GM18505 (cell line): Measurements from ENCODE around the gene DOCK2.
A peak's percentile ranks its signal among the peaks of the same experiment; 100 is the strongest.
"Not testable (repeated sequence)": the region's sequence is repeated elsewhere in the genome, so short reads cannot be mapped to it uniquely, and the experiment has no call there.

Source experiments
- ATAC-seq: cut with Tn5 transposase; IDR thresholded peaks from one replicate; pipeline ENCODE4 v1.9.1; 2021; ENCODE audit not compliant: unreplicated experiment
- POLR2A ChIP-seq: IDR thresholded peaks from 4 replicates; pipeline ENCODE4 v1.6.1; 2011; ENCODE audit warnings: borderline replicate concordance; ENCODE audit not compliant: insufficient read depth, insufficient read length; ENCODE audit errors: extremely low read depth

The DOCK2 gene

DNA sequence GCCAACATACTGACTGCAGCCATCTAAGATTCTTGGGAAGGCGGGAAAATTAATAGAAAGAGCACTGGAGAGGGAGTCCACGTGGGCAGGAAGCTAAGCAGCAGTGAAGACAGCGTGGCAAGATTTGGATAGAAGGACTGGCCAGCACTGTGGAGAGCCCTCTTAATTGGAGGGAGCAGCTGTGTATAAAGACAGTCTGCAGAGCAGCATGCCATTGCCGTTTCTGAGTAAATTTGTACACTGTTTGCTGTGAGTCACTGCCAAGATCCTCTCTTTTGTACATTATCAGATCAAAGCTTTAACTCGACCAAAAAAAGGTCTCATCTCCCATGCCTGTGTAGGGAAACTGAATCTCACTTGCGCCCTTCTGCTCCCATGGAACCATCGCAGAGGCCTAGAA, 297.9 kb downstream of the DOCK2 start:
- ATAC-seq, result no peak
- no peak for TF ChIP-seq POLR2A

DNA sequence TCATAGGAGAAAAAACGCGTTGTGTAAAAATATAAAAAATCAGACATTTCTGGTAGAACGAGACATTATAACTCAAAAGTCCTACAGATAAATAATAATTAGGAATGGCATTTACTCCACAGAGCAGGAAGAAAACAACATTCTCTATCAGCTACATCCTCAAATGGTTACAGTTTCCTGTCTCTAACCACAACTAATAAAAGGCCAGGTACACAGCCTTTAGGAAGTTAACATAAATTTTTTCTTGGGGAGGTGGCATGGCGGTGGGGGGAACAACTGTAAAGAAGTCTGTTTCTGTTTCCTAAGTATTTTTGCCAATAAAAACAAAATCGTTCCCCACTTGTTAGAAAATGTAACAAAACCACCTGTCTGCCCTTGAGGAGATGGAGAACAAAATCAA, 298.7 kb downstream of the DOCK2 start:
- ATAC-seq, result no peak
- TF ChIP-seq POLR2A, result no peak

DNA sequence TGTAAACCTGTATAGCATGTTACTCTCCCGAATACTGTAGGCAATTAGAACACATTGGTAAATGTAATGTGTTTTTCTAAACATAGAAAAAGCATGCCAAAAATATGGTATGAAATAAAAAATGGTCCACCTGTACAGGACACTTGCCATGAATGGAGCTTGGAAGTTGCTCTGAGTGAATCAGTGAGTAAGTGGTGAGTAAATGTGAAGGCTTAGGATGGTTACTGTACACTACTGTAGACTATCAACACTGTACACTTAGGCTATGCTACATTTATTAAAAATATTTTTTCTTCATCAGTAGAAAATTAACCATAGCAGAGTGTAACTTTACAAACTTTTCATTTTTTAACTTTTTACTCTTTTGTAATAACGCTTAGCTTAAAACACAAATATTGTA, 301.4 kb downstream of the DOCK2 start:
- no peak for TF ChIP-seq POLR2A
- ATAC-seq, result no peak

DNA sequence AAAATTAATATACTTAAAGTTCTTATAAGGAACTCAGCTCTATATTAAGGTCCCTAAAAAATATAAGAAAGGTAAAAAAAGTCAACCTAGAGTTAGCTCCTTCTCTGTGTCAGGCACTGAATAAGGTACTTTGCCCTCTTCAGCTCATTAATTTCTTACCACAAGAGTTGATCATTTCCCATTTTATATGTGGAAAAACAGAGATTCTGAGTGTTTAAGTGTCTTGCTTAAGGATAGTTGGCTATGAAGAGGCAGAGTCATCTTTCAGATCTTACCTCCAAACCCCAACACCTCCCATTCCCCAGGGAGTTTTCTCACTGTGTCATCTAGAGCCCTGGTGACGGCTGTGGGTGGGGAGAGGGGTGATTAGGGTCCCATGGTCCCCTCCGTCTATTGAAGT, 302.7 kb downstream of the DOCK2 start:
- TF ChIP-seq POLR2A, result no peak
- ATAC-seq, result no peak

DNA sequence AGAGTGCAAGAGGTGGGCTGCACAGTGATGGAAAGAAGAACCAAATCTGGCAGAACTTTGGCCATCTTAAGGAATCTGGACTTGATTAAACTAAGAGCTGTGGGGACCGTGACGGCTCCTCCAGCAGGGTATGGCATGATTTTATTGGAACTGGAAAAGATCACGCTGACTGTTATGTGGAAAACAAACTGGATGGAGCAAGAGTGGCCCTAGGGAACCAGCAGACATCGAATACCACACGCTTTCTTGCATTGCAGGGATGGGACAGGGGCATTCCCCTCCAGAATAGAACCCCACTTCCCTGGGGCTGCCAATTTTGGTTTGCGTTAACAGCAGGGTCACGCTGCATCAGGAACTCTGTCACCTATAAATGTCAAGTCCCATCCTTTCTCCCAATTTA, 304.5 kb downstream of the DOCK2 start:
- TF ChIP-seq POLR2A, result no peak
- ATAC-seq, result no peak

DNA sequence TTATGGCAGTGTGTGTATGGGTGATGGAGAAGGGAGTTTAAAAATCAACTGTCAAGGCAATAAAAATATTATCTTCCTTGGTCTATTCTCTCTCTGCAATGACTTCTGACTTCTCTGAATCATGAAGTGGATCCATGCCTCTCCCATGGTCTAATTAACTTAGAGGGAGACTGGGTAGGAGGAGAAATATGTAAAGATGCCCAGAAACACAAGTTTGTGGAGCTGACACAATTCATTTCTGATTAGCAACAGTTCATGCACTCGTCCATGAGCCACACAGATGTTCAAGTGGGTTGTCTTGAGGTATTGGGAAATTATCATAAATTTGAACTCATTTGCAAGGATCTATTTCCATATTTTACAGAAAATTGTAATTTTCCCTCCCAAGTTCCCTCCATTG, 305.1 kb downstream of the DOCK2 start:
- ATAC-seq, result no peak

DNA sequence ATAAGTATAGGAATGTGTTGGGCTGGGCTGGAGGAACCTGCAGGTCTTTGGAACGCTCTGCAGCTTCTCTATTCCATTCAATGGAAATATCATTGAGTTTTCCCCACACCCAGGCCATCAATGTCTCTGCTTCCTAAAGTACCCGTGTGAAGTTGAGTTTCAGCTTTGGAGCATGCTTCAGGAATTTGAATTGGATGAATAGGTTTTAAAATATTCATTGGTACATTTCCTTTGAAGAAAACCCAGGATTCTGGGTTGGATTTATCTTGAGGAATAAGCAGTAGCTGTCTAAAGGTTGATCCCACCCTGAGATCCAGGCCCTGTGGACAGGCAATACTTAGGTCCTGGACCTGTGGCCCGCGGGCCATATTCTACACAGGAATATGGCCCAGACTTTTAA, 306.0 kb downstream of the DOCK2 start:
- ATAC-seq, result no peak
- TF ChIP-seq POLR2A, result no peak

More for the DNA sequence above, 305.1 kb downstream of the DOCK2 start:
- TF ChIP-seq POLR2A, result no peak

DNA sequence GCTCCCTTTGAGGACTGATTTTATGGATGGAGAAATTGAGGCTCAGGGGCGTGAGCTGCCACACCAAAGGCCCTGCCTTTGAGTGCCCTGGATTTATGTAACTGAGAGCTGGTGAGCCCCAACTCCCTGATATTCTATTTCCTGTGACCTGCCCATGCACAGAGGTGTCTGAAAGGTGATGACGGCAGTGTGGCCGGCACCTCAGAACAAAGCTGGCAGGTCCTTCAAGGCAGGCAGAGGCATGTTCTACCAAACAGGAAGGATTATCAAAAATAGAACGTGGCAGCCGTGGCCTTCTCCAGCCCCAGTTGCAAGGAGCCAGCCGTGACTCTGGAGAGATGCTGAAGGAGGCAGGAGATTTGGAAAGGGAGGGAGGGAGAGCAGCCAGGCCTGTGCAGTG, 307.0 kb downstream of the DOCK2 start:
- no peak for TF ChIP-seq POLR2A
- ATAC-seq, result no peak

DNA sequence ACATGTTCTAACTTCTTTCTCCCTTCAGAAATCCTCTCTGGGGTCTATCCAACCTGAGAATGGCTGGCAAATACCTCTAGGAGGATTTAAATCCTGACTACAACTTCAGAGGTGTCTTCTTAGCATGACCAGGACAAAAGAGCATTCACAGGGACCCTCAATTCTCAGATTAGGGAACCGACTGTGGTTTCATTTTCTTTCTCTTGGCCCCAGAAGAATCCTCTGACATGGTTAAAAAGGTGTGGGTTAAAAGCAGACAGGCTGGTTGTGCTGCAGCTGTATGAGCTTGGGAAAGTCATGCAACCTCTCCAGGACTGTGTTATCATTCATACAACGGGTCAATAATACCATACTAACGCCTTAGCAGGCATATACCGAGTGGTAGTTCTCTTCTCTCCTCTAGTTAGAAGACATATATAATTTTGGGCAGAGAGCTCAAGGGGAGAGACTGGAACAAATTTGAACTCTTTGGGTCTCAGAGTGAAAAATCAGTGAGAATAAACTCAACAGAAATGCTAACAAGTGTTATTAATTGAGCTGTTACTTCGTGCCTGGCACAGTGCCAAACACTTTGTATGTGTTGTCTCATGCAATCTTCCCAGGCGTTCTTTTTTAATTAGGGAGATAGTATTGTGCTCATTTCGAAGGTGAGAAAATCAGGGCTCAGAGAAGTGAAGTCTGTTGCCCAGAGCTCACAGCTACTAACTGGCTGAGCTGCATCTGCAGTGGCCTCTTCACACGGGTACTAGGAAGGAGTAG, 308.0 kb downstream of the DOCK2 start:
- ATAC-seq, result peak; percentile 57

DNA sequence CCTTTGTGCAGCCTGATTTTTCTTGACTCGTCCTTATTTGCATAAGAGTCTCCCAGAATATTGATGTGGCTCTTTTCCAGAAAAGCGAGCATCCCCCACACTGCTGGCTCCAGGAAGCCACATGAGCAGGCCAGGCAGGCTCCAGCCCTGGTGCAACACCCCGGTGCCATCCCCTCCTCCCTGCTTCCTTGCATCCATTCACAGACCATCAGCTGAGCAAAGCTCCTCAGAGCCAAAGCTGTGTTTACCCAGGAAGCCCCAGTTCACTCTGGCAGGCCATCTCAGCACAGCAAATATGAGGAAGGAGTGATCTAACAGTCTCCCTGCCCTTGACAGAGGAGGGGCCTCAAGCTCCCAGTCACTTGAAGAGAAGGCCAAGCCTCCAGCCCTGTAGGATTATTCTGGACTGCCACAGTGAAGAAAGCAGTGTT, 308.8 kb downstream of the DOCK2 start:
- ATAC-seq, result no peak
- no peak for TF ChIP-seq POLR2A

More for the DNA sequence above, 308.0 kb downstream of the DOCK2 start:
- TF ChIP-seq POLR2A, result no peak

DNA sequence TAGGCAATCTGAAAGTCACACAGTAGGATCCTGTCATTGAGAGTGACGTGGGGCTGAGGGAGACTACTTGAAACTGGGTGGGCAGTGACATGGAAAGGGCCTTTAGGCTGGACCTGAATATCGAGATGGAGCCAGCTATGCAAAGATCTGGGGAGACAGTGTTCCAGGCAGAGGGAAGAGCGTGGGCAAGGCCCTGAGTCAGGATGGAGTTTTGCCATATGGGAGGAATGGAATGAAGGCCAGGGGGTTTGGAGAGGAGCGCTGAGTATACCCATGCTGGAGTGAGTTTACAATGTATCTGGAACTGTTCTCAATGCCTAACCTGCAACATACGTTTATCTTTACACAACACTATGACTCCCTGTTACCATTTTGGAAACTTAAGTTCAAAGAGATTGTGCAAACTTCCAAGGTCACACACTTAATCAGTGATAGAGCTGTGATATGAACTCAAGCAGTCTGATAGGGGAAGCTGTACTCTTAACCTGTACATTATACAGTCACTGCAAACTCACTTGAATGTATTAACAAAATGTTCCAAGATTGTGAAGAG, 309.7 kb downstream of the DOCK2 start:
- no peak for ATAC-seq
- no peak for TF ChIP-seq POLR2A

DNA sequence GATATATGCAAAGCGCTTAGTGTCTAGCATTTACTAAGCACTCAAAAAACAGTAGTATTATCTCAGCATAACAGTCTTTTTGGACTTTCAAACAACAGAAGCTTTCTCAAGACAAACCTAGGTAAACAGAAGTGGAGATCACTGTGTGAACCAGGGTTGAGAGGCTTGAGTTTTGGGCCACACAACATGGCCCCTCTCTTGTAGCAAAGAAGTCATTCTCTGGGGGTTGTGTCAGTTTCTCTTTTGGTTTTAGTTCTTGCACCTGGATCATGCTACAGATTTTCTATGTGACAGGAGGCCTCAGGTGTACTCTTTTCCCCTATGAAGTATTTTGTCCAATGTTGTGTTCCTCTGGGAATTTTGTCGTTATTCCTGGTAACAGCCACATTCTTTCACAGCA, 313.3 kb downstream of the DOCK2 start:
- TF ChIP-seq POLR2A, result no peak
- no peak for ATAC-seq

DNA sequence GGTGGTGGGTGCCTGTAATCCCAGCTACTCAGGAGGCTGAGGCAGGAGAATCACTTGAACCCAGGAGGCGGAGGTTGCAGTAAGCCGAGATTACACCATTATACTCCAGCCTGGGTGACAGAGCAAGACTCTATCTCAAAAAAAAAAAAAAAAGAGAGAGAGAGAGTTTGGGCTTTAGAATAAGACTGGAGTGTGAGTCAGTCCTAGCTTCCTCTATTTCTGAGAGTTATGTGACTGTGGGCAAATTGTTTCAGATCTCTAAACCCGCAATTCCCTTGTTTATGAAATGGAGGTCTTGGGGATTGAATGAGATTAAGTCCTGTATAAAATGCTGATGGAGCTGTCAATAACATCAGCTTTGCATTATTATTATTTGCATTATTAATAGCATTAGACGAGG, 316.1 kb downstream of the DOCK2 start:
- ATAC-seq, result not testable (repeated sequence)

DNA sequence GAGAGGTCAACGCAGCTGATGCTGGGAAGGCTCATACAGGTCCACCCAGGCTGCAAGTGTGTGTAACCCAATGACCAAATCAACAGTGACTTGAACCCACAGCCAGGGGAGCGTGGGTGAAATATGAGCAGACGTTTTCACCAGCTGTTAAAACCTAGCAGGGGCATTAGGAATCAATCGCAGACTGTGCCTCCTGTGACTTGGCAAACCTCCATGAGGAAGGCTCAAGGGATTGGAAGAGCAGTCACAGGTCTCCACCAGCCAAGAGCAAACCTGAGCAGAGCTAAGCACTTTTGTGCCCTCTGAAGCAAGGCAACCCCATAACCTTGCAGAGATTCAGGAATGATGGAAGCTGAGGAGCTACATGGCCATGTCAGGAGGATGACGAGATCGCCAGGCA, 317.7 kb downstream of the DOCK2 start:
- no peak for TF ChIP-seq POLR2A
- no peak for ATAC-seq
